Cardiac ventricle fibroblast (primary cell): ENCODE results near the gene SPSB3. TPM values are rescaled to one million over a fixed set of nuclear protein-coding genes. Genes with fewer than 3 reads are reported as not detected.

Experiments
- total RNA-seq: library from RNA; depleted of rRNA; stranded (reverse); fragments of >200 nt; gene quantifications from 2 replicates; pipeline ENCODE4 v1.2.3, GENCODE V29; 2015

The SPSB3 gene
- total RNA-seq, result 22.7 and 34.8 TPM in 2 replicates

GRCh38 chr16:1782408-1783264, at the start of gene SPSB3, which contains the start of gene NUBP2:
Gene SPSB3 (minus strand): TSS chr16:1782571. CDS start chr16:1781483, 1,088 bp downstream.
Gene NUBP2 (plus strand): TSS chr16:1782960. CDS start chr16:1783021, 61 bp downstream.

GRCh38 chr16:1826691-1827573, 44.6 kb upstream of the SPSB3 start, which contains the start of the genes FAHD1 and HAGH:
Gene FAHD1 (plus strand): TSS chr16:1827206. CDS start chr16:1827239, 33 bp downstream.
Gene HAGH (minus strand): TSS chr16:1826825. CDS start chr16:1826787, 38 bp downstream.

GRCh38 chr16:1793578-1794220, 11.3 kb upstream of the SPSB3 start, which contains the start of gene IGFALS:
Gene IGFALS (minus strand): TSS chr16:1793705. CDS start chr16:1793652, 53 bp downstream.

GRCh38 chr16:1772908-1773702, 9.3 kb downstream of the SPSB3 start, which contains the start of gene MRPS34:
Gene MRPS34 (minus strand): TSS chr16:1773134. CDS start chr16:1773119, 15 bp downstream.

GRCh38 chr16:1772362-1772907, 9.9 kb downstream of the SPSB3 start, which contains the start of gene EME2:
Gene EME2 (plus strand): TSS chr16:1772810. CDS start chr16:1773228, 418 bp downstream.

GRCh38 chr16:1771188-1771863, 11.0 kb downstream of the SPSB3 start, which contains the start of gene NME3:
Gene NME3 (minus strand): TSS chr16:1771543. CDS start chr16:1771534, 9 bp downstream.

Other genes starting within 250 kb of the SPSB3 start
- gene TMEM204, start 248.9 kb downstream of the SPSB3 start, total RNA-seq, result 16.8 and 20.5 TPM in 2 replicates
- gene IFT140, start 170.5 kb downstream of the SPSB3 start, total RNA-seq, result 14.6 and 23.7 TPM in 2 replicates
- gene CRAMP1, start 170.2 kb downstream of the SPSB3 start, total RNA-seq, result 8.2 and 8.8 TPM in 2 replicates
- gene JPT2, start 104.3 kb downstream of the SPSB3 start, total RNA-seq, result 24.4 and 30.3 TPM in 2 replicates
- gene MAPK8IP3, start 76.4 kb downstream of the SPSB3 start, total RNA-seq, result 13.9 and 16.6 TPM in 2 replicates
- gene NME3, start 11.0 kb downstream of the SPSB3 start, total RNA-seq, result 61.7 and 65.7 TPM in 2 replicates
- 2.6 and 3.7 TPM in 2 replicates for gene EME2, start 9.8 kb downstream of the SPSB3 start, total RNA-seq
- 83.6 and 89.1 TPM in 2 replicates for gene MRPS34, start 9.4 kb downstream of the SPSB3 start, total RNA-seq
- 61.6 and 65.2 TPM in 2 replicates for gene NUBP2, start 389 bp upstream of the SPSB3 start, total RNA-seq
- not detected in 2 replicates for gene IGFALS, start 11.1 kb upstream of the SPSB3 start, total RNA-seq
- 13.4 and 28.5 TPM in 2 replicates for gene HAGH, start 44.3 kb upstream of the SPSB3 start, total RNA-seq
- gene FAHD1, start 44.6 kb upstream of the SPSB3 start, total RNA-seq, result 38.5 and 44.2 TPM in 2 replicates
- gene MEIOB, start 89.6 kb upstream of the SPSB3 start, total RNA-seq, result not detected in 2 replicates
- not detected in 2 replicates for gene HS3ST6, start 135.8 kb upstream of the SPSB3 start, total RNA-seq
- 17.0 and 17.8 TPM in 2 replicates for gene MSRB1, start 160.6 kb upstream of the SPSB3 start, total RNA-seq
- gene RPL3L, start 172.1 kb upstream of the SPSB3 start, total RNA-seq, result not detected in 2 replicates
- 198 and 225 TPM in 2 replicates for gene NDUFB10, start 177.0 kb upstream of the SPSB3 start, total RNA-seq
- gene RPS2, start 182.3 kb upstream of the SPSB3 start, total RNA-seq, result 2,905 and 3,262 TPM in 2 replicates
- not detected in 2 replicates for gene RNF151, start 184.3 kb upstream of the SPSB3 start, total RNA-seq
- 32.6 and 34.3 TPM in 2 replicates for gene TBL3, start 189.5 kb upstream of the SPSB3 start, total RNA-seq
- gene NOXO1, start 198.9 kb upstream of the SPSB3 start, total RNA-seq, result not detected in 2 replicates
- 14.4 and 17.3 TPM in 2 replicates for gene GFER, start 201.6 kb upstream of the SPSB3 start, total RNA-seq
- gene SYNGR3, start 207.4 kb upstream of the SPSB3 start, total RNA-seq, result 0.78 and 4.2 TPM in 2 replicates
- gene ZNF598, start 227.2 kb upstream of the SPSB3 start, total RNA-seq, result 39.7 and 51.4 TPM in 2 replicates
- gene NPW, start 237.2 kb upstream of the SPSB3 start, total RNA-seq, result 2.9 and 6.9 TPM in 2 replicates
- gene NHERF2, start 244.3 kb upstream of the SPSB3 start, total RNA-seq, result 35.2 and 46.3 TPM in 2 replicates